Breast epithelium (tissue), 3 donors: ENCODE data around the gene BCL2.

Experiments
- POLR2A ChIP-seq: fragments of 450-650 bp; IDR thresholded peaks from one replicate; pipeline ENCODE4 v1.6.1; 2016; ENCODE audit warnings: antibody characterized with exemption, mild to moderate bottlenecking, moderate library complexity
- TF ChIP-seq, protein P1 (sequence below), 3 donors: fragments of 450-650 bp; IDR thresholded peaks; one replicate each; pipeline ENCODE4 v1.5.1; 2016 to 2017; ENCODE audit warnings: antibody characterized with exemption in 3 of 3, mild to moderate bottlenecking in 3 of 3, moderate library complexity in 3 of 3

DNA sequence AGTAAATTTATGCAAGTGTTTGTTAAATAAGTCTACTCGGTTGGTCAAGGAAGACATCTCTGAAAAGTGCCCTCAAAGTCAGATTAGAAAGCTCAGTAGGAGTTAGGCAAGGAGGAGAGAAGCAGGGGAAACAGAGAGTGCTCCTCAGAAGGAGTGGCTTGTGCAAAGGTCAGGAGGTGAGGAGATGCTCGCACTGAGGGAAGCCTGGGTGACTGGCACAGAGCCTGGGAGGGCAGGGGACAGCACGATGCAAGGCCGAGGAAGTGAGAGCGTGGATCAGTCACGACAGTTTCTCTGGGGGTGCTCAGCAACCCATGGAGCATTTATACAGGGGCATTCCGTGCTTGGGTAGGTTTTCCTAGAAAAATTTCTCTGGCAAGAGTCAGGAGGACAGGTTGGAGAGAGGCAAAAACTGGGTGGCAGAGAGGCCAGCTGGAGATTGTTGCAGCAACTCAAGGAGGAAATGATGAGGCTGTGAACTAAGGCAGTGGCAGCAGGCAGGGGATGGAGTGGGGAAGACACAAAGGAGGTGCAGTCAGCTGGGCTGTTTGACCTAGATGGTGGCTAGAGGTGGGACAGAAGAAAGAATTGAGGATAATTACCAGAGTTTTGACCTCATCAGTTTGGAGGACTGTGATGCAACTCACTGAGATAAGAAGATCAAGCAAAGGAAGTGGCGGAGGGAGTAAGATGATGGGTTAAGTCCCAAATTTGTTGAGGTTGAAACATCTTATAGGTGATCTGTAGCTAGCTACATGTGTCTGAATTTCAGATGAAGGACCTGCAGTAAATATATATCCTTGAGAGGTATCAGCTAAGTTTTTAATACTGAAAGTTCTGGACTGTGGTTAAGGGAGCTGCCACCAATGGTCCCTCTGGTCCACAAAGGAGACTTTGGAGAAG is 52.4 kb downstream of the BCL2 start:
- TF ChIP-seq, protein P1, sequence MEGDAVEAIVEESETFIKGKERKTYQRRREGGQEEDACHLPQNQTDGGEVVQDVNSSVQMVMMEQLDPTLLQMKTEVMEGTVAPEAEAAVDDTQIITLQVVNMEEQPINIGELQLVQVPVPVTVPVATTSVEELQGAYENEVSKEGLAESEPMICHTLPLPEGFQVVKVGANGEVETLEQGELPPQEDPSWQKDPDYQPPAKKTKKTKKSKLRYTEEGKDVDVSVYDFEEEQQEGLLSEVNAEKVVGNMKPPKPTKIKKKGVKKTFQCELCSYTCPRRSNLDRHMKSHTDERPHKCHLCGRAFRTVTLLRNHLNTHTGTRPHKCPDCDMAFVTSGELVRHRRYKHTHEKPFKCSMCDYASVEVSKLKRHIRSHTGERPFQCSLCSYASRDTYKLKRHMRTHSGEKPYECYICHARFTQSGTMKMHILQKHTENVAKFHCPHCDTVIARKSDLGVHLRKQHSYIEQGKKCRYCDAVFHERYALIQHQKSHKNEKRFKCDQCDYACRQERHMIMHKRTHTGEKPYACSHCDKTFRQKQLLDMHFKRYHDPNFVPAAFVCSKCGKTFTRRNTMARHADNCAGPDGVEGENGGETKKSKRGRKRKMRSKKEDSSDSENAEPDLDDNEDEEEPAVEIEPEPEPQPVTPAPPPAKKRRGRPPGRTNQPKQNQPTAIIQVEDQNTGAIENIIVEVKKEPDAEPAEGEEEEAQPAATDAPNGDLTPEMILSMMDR (IDR thresholded peaks at IDR 0.05), result no peak
- TF ChIP-seq POLR2A, result no peak
